HepG2 (cell line): ENCODE data around the gene BCAS1.

ENCODE experiments used
- AFF4 ChIP-seq: sonication (generic); formaldehyde crosslinking; IDR thresholded peaks from 2 replicates; pipeline ENCODE4 v1.4.0; 2020; ENCODE audit warnings: missing genetic modification reagents
- SIN3A ChIP-seq: IDR thresholded peaks from 2 replicates; pipeline ENCODE4 v1.6.1; 2011; ENCODE audit warnings: low read depth, mild to moderate bottlenecking, control low read depth, low read length, borderline replicate concordance
- ZNF335 ChIP-seq: sonication (generic); formaldehyde crosslinking; IDR thresholded peaks from 2 replicates; pipeline ENCODE4 v1.4.0; 2020; ENCODE audit warnings: missing genetic modification reagents
- TF ChIP-seq, protein P1 (sequence below): sonication (generic); formaldehyde crosslinking; IDR thresholded peaks from 2 replicates; pipeline ENCODE4 v1.9.0; 2021; ENCODE audit warnings: missing genetic modification reagents, mild to moderate bottlenecking, borderline replicate concordance

GRCh38 chr20:53915446-53916172, 154.8 kb downstream of the BCAS1 start:
- peak; percentile 56; the same call in 1 of the 2 replicates for TF ChIP-seq AFF4 (CRISPR knock-in tag)
- TF ChIP-seq SIN3A, result 0 out of 2 replicates have a peak, but pooled peaks have one; percentile 37
- TF ChIP-seq, protein P1, sequence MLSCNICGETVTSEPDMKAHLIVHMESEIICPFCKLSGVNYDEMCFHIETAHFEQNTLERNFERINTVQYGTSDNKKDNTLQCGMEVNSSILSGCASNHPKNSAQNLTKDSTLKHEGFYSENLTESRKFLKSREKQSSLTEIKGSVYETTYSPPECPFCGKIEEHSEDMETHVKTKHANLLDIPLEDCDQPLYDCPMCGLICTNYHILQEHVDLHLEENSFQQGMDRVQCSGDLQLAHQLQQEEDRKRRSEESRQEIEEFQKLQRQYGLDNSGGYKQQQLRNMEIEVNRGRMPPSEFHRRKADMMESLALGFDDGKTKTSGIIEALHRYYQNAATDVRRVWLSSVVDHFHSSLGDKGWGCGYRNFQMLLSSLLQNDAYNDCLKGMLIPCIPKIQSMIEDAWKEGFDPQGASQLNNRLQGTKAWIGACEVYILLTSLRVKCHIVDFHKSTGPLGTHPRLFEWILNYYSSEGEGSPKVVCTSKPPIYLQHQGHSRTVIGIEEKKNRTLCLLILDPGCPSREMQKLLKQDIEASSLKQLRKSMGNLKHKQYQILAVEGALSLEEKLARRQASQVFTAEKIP, result no peak
- no peak; the same call in 1 of the 2 replicates for TF ChIP-seq ZNF335 (CRISPR knock-in tag)
